GM12874 (cell line): ENCODE results near the gene SESN2.

Experiments used
- CTCF ChIP-seq: IDR thresholded peaks from 2 replicates; pipeline ENCODE4 v1.5.1; 2011; ENCODE audit warnings: low read depth, mild to moderate bottlenecking, control low read depth, low read length, moderate library complexity; ENCODE audit not compliant: insufficient read depth

The SESN2 gene

GRCh38 chr1:28259252-28259933 is at the start of gene SESN2:
TSS of gene SESN2 (plus strand) at chr1:28259518. CDS start at chr1:28259848, 330 bp downstream.
- TF ChIP-seq CTCF = no peak

GRCh38 chr1:28209700-28210099 is 49.6 kb upstream of the SESN2 start:
- TF ChIP-seq CTCF = no peak

GRCh38 chr1:28213315-28213714 is 46.0 kb upstream of the SESN2 start:
- TF ChIP-seq CTCF = no peak

GRCh38 chr1:28229089-28229488 is 30.2 kb upstream of the SESN2 start:
- TF ChIP-seq CTCF = no peak

- TF ChIP-seq CTCF = no peak
Observed at GRCh38 chr1:28229996-28230395, 29.3 kb upstream of the SESN2 start.

GRCh38 chr1:28232558-28233263 is 26.6 kb upstream of the SESN2 start, which contains the start of gene DNAJC8:
TSS of gene DNAJC8 (minus strand) at chr1:28233029. CDS start at chr1:28232998, 31 bp downstream.
- no peak for TF ChIP-seq CTCF

- no peak for TF ChIP-seq CTCF
Observed at GRCh38 chr1:28233264-28233606, 26.1 kb upstream of the SESN2 start.
